ENCODE data around the gene SPOUT1. TPM values are rescaled to one million over a fixed set of nuclear protein-coding genes. Genes with fewer than 3 reads are reported as not detected.

The SPOUT1 gene
- total RNA-seq, 1 experiment from 2014 or later, result 35.8 TPM

GRCh38 chr9:128820665-128821583, 8.7 kb downstream of the SPOUT1 start:
- peaks cover 38% of the 10 kb centered on the region for H3K36me3 Mint-ChIP-seq (ENCODE audit: insufficient read depth, unreplicated experiment)
- no peak overlapping the region for H3K27ac Mint-ChIP-seq (ENCODE audit: unreplicated experiment)
- H3K4me3 Mint-ChIP-seq (ENCODE audit: low read depth, unreplicated experiment), result no peak overlapping the region
- H3K4me1 Mint-ChIP-seq (ENCODE audit: low read depth, unreplicated experiment), result no peaks in the 10 kb centered on the region
- intact Hi-C loops (cut with micrococcal nuclease; ENCODE audit: unreplicated experiment), result no loop called here
- no peak for TF ChIP-seq CTCF (IDR thresholded peaks at IDR 0.05; ENCODE audit: unreplicated experiment)
- no TSS peak for BruUV-seq (replicated peaks)
- no peaks in the 10 kb centered on the region for H3K9me3 Mint-ChIP-seq (ENCODE audit: low read depth, unreplicated experiment)
- no peaks in the 10 kb centered on the region for H3K27me3 Mint-ChIP-seq (ENCODE audit: unreplicated experiment)
- no peak for DNase-seq
- CTCF ChIA-PET, result interaction anchor here (1.2 kb wide), 1 partner anchor 75 kb away, joined by 4 read pairs; no protein-coding TSS in a partner anchor

GRCh38 chr9:128819716-128820664, 9.6 kb downstream of the SPOUT1 start:
- no peak overlapping the region for H3K27ac Mint-ChIP-seq (ENCODE audit: unreplicated experiment)
- H3K36me3 Mint-ChIP-seq (ENCODE audit: insufficient read depth, unreplicated experiment), result peaks cover 38% of the 10 kb centered on the region
- no peak for TF ChIP-seq CTCF (IDR thresholded peaks at IDR 0.05; ENCODE audit: unreplicated experiment)
- H3K4me1 Mint-ChIP-seq (ENCODE audit: low read depth, unreplicated experiment), result no peaks in the 10 kb centered on the region
- H3K9me3 Mint-ChIP-seq (ENCODE audit: low read depth, unreplicated experiment), result no peaks in the 10 kb centered on the region
- intact Hi-C loops (cut with micrococcal nuclease; ENCODE audit: unreplicated experiment), result no loop called here
- H3K27me3 Mint-ChIP-seq (ENCODE audit: unreplicated experiment), result no peaks in the 10 kb centered on the region
- CTCF ChIA-PET, result interaction anchor here (1.2 kb wide), 1 partner anchor 74 kb away, joined by 4 read pairs; no protein-coding TSS in a partner anchor
- DNase-seq, result no peak
- BruUV-seq (replicated peaks), result no TSS peak
- peak overlapping the region; percentile 60 for H3K4me3 Mint-ChIP-seq (ENCODE audit: low read depth, unreplicated experiment)

- no peaks in the 10 kb centered on the region for H3K4me1 Mint-ChIP-seq (ENCODE audit: low read depth, unreplicated experiment)
- no peaks in the 10 kb centered on the region for H3K9me3 Mint-ChIP-seq (ENCODE audit: low read depth, unreplicated experiment)
- H3K36me3 Mint-ChIP-seq (ENCODE audit: insufficient read depth, unreplicated experiment), result peaks cover 38% of the 10 kb centered on the region
- CTCF ChIA-PET, result interaction anchor here (1.1 to 1.7 kb wide), 4 partner anchors 11 to 184 kb away, joined by 4 to 22 read pairs (median 6); partner anchors contain the start of genes SPOUT1 and ZDHHC12
- H3K27me3 Mint-ChIP-seq (ENCODE audit: unreplicated experiment), result no peaks in the 10 kb centered on the region
- no peak overlapping the region for H3K27ac Mint-ChIP-seq (ENCODE audit: unreplicated experiment)
- intact Hi-C loops (cut with micrococcal nuclease; ENCODE audit: unreplicated experiment), result no loop called here
- TSS peak; percentile 12 for BruUV-seq (replicated peaks)
- no peak for TF ChIP-seq CTCF (IDR thresholded peaks at IDR 0.05; ENCODE audit: unreplicated experiment)
- DNase-seq, result peak; percentile 24
- H3K4me3 Mint-ChIP-seq (ENCODE audit: low read depth, unreplicated experiment), result peak overlapping the region; percentile 60
Observed at GRCh38 chr9:128818839-128819715, 10.5 kb downstream of the SPOUT1 start.

Measured in Calu3 (cell line).